K562 (cell line): ENCODE results near the gene DCXR. TPM values are rescaled to one million over a fixed set of nuclear protein-coding genes. Genes with fewer than 3 reads are reported as not detected.
A peak's percentile ranks its signal among the peaks of the same experiment; 100 is the strongest.

Experiments
- ATAC-seq: fragments of 200-7000 bp; cut with Tn5 transposase; 3 replicates; pipeline ENCODE4 v1.9.1; 2020; ENCODE audit warnings: moderate library complexity
- BruUV-seq: library from RNA; stranded (reverse); fragments of 400-500 nt; replicated peaks from 2 replicates; lab custom pipeline; 2021; lab: Mats Ljungman, UMichigan
- CTCF ChIA-PET: fragments of 300-600 bp; formaldehyde crosslinking; extraction: SDS; loops from one replicate; lab custom pipeline; 2021; ENCODE audit warnings: low intra/inter-chr PET ratio; lab: Yijun Ruan, JAX
- POLR2A ChIA-PET: fragments of 300-600, 350-650 bp; sonication (Branson Sonifier 250); formaldehyde crosslinking; extraction: SDS; loops from one replicate; lab custom pipeline; 2021; ENCODE audit warnings: antibody characterized with exemption, inconsistent platforms; lab: Yijun Ruan, JAX
- DNase-seq, 4 experiments: peaks; one replicate each; pipeline versions ENCODE4 v3.0.0 to v3.0.0-alpha.2; 2011 to 2018; ENCODE audit warnings: low spot score in 3 of 4, mixed read lengths in 3 of 4; ENCODE audit errors: extremely low read depth in 1 of 4
- FAIRE-seq: peaks from 2 replicates; lab custom pipeline; 2011; peaks lifted over from hg19 to GRCh38; lab: Jason Lieb, UNC
- H2AFZ ChIP-seq: 2 replicates; pipeline ENCODE4 v1.6.0; 2011; ENCODE audit warnings: low read depth, low read length, control low read depth, inconsistent platforms
- H3K27ac ChIP-seq: fragments of 200-600 bp; 3 replicates; pipeline ENCODE4 v1.8.0; 2011; ENCODE audit warnings: low read depth, mild to moderate bottlenecking, control low read depth, inconsistent platforms, low read length, moderate library complexity, mixed read lengths; ENCODE audit errors: extremely low read depth
- H3K27me3 ChIP-seq, 2 experiments: fragments of 300-600 bp in 1 of 2; 2 replicates in 1 of 2; 3 replicates in 1 of 2; pipeline versions ENCODE4 v1.6.0 to v1.8.0; 2011; ENCODE audit warnings: inconsistent platforms in 2 of 2, low read length in 2 of 2, mild to moderate bottlenecking in 1 of 2, mixed read lengths in 1 of 2, moderate library complexity in 1 of 2; ENCODE audit not compliant: control insufficient read depth in 2 of 2, insufficient read depth in 2 of 2
- H3K36me3 ChIP-seq: fragments of 300-600 bp; 3 replicates; pipeline ENCODE4 v1.8.0; 2011; ENCODE audit warnings: mild to moderate bottlenecking, low read length, inconsistent platforms; ENCODE audit not compliant: control insufficient read depth, insufficient read depth
- H3K4me1 ChIP-seq, 2 experiments: fragments of 200-600 bp in 1 of 2; replicated peaks in 1 of 2; 2 replicates in 1 of 2; 3 replicates in 1 of 2; pipeline versions ENCODE4 v1.5.1 to v1.8.0; 2011; ENCODE audit warnings: inconsistent platforms in 2 of 2, low read length in 2 of 2, mild to moderate bottlenecking in 1 of 2, mixed read lengths in 1 of 2, moderate library complexity in 1 of 2; ENCODE audit not compliant: control insufficient read depth in 2 of 2, insufficient read depth in 2 of 2
- H3K4me2 ChIP-seq: 2 replicates; pipeline ENCODE4 v1.6.1; 2011; ENCODE audit warnings: low read length, control low read depth, inconsistent platforms, mixed read lengths; ENCODE audit not compliant: insufficient read depth
- H3K4me3 ChIP-seq: fragments of 200-600 bp; sonication (generic), shearing (Covaris generic); 2 replicates; pipeline ENCODE4 v1.5.1; 2016; ENCODE audit warnings: control low read depth, inconsistent platforms
- H3K79me2 ChIP-seq: fragments of 200-600 bp; 3 replicates; pipeline ENCODE4 v1.8.0; 2011; ENCODE audit warnings: low read length, inconsistent platforms; ENCODE audit not compliant: control insufficient read depth, insufficient read depth
- H3K9ac ChIP-seq, 2 experiments: 2 replicates each; pipeline versions ENCODE4 v1.6.0 to v1.6.1; 2011; ENCODE audit warnings: low read depth in 2 of 2, low read length in 2 of 2, control low read depth in 1 of 2, inconsistent platforms in 1 of 2, mild to moderate bottlenecking in 1 of 2, mixed read lengths in 1 of 2; ENCODE audit not compliant: insufficient read depth in 1 of 2
- H3K9me1 ChIP-seq: one replicate; pipeline ENCODE4 v1.6.0; 2011; ENCODE audit warnings: inconsistent platforms, mild to moderate bottlenecking, low read length, moderate library complexity; ENCODE audit not compliant: control insufficient read depth, insufficient read depth
- H3K9me3 ChIP-seq: replicated peaks from 2 replicates; pipeline ENCODE4 v1.5.1; 2011; ENCODE audit warnings: low read depth, low read length, inconsistent platforms; ENCODE audit not compliant: control insufficient read depth, insufficient read depth
- H4K20me1 ChIP-seq: replicated peaks from 2 replicates; pipeline ENCODE4 v1.6.1; 2011; ENCODE audit warnings: low read length, inconsistent platforms, mixed read lengths; ENCODE audit not compliant: control insufficient read depth, insufficient read depth
- ATF7 ChIP-seq: fragments of 450-650 bp; IDR thresholded peaks from 2 replicates; pipeline ENCODE4 v1.7.1; 2014; ENCODE audit warnings: mild to moderate bottlenecking, moderate library complexity
- BHLHE40 ChIP-seq: IDR thresholded peaks from 2 replicates; pipeline ENCODE4 v1.6.1; 2011; ENCODE audit warnings: low read length, improper control_type of control experiment
- DIDO1 ChIP-seq: fragments of 450-650 bp; IDR thresholded peaks from 2 replicates; pipeline ENCODE4 v1.6.1; 2016; ENCODE audit warnings: low read depth, missing biosample characterization, missing genetic modification characterization
- EP300 ChIP-seq: IDR thresholded peaks from 2 replicates; pipeline ENCODE4 v1.6.1; 2012; ENCODE audit warnings: low read length, improper control_type of control experiment
- HLTF ChIP-seq: fragments of 450-650 bp; IDR thresholded peaks from 2 replicates; pipeline ENCODE4 v1.6.1; 2016
- HNRNPLL ChIP-seq: fragments of 200-400 bp; formaldehyde crosslinking; IDR thresholded peaks from 2 replicates; pipeline ENCODE4 v1.6.1; 2017; ENCODE audit warnings: low read length, low read depth, mild to moderate bottlenecking; ENCODE audit not compliant: poor library complexity, severe bottlenecking
- PHF21A ChIP-seq: fragments of 450-650 bp; IDR thresholded peaks from 2 replicates; pipeline ENCODE4 v1.6.1; 2017; ENCODE audit warnings: low read depth, borderline replicate concordance
- POLR2AphosphoS2 ChIP-seq: IDR thresholded peaks from 2 replicates; pipeline ENCODE4 v1.6.1; 2012; ENCODE audit warnings: low read length, improper control_type of control experiment
- PURB ChIP-seq: sonication (generic); formaldehyde crosslinking; IDR thresholded peaks from 2 replicates; pipeline ENCODE4 v1.9.0; 2021; ENCODE audit warnings: low read depth, mild to moderate bottlenecking, missing genetic modification reagents
- RBM34 ChIP-seq: fragments of 200-400 bp; formaldehyde crosslinking; IDR thresholded peaks from 2 replicates; pipeline ENCODE4 v1.6.1; 2018; ENCODE audit warnings: low read length, borderline replicate concordance; ENCODE audit not compliant: insufficient read depth
- RFX7 ChIP-seq: fragments of 250-450 bp; sonication (Bioruptor Pico); IDR thresholded peaks from 2 replicates; pipeline ENCODE4 v1.5.1; 2021; ENCODE audit warnings: mild to moderate bottlenecking
- TAF1 ChIP-seq: IDR thresholded peaks from 2 replicates; pipeline ENCODE4 v1.6.1; 2011; ENCODE audit warnings: mild to moderate bottlenecking, low read length, moderate library complexity; ENCODE audit not compliant: insufficient read depth, control insufficient read depth, severe bottlenecking; ENCODE audit errors: extremely low read depth
- TAF7 ChIP-seq: fragments of 450-650 bp; IDR thresholded peaks from 2 replicates; pipeline ENCODE4 v1.6.1; 2016; ENCODE audit warnings: missing genetic modification characterization, missing compliant biosample characterization
- ZNF24 ChIP-seq: fragments of 450-650 bp; IDR thresholded peaks from 2 replicates; pipeline ENCODE4 v1.6.1; 2016
- ZNF431 ChIP-seq: sonication (generic); formaldehyde crosslinking; IDR thresholded peaks from 2 replicates; pipeline ENCODE4 v1.8.0; 2022; ENCODE audit warnings: mild to moderate bottlenecking, missing genetic modification reagents
- WGBS: fragments of 100-300 bp; shearing (Covaris generic); methylation state at CpG from one replicate; pipeline ENCODE4 v1.1.6; 2016; ENCODE audit warnings: low coverage, mixed read lengths; ENCODE audit not compliant: insufficient coverage; ENCODE audit errors: missing lambda C conversion rate; 5-methylcytosine and 5-hydroxymethylcytosine counted together
- in situ Hi-C: fragments of 300-500 bp; cut with MboI; formaldehyde crosslinking; loops from 4 replicates; pipeline ENCODE4 v1.15.0; 2018; ENCODE audit warnings: inconsistent platforms, mixed read lengths
- intact Hi-C: fragments of 100-400 bp; cut with micrococcal nuclease; formaldehyde crosslinking; loops from 2 replicates; pipeline ENCODE4 v1.14.2; 2022
- polyA plus RNA-seq, 8 experiments: library from polyadenylated mRNA; depleted of rRNA in 4 of 8; stranded (reverse) in 5 of 8; unstranded in 3 of 8; fragments of >200 nt; fragmentation: Nextera tagmentation in 2 of 8; fragmentation: Illumina TruSeq in 1 of 8; extraction: Ambion mirVana in 2 of 8; extraction: Trizol in 1 of 8; gene quantifications; 2 replicates each; pipeline versions ENCODE4 v1.2.1 to v1.2.3, GENCODE V29; 2011 to 2014; ENCODE audit warnings: inconsistent platforms in 1 of 8, missing spikeins in 1 of 8
- total RNA-seq, 7 experiments: library from RNA; depleted of rRNA in 6 of 7; stranded (reverse); fragments of >200 nt in 6 of 7; fragmentation: Illumina TruSeq in 2 of 7; extraction: Trizol in 2 of 7; gene quantifications; 2 replicates each; pipeline versions ENCODE4 v1.2.1 to v1.2.3, GENCODE V29; 2011 to 2021; ENCODE audit warnings: low replicate concordance in 1 of 7
- TF ChIP-seq, protein P1 (sequence below): sonication (generic); formaldehyde crosslinking; IDR thresholded peaks from 2 replicates; pipeline ENCODE4 v1.8.0; 2022; ENCODE audit warnings: missing genetic modification reagents, mild to moderate bottlenecking, moderate library complexity, borderline replicate concordance
- TF ChIP-seq, protein P2 (sequence below): fragments of 450-650 bp; IDR thresholded peaks from 2 replicates; pipeline ENCODE4 v1.6.1; 2016; ENCODE audit warnings: borderline replicate concordance
- TF ChIP-seq, protein P3 (sequence below): sonication (generic); formaldehyde crosslinking; IDR thresholded peaks from 2 replicates; pipeline ENCODE4 v1.8.1; 2023; ENCODE audit warnings: mild to moderate bottlenecking, missing genetic modification reagents
- TF ChIP-seq, protein P4 (sequence below): fragments of 250-450 bp; sonication (Bioruptor Pico); IDR thresholded peaks from 2 replicates; pipeline ENCODE4 v1.9.0; 2021; ENCODE audit warnings: mild to moderate bottlenecking

The DCXR gene
- total and polyA plus RNA-seq, 9 of the 15 experiments (the other 6 are each of a cell fraction or from before 2014, with no cell fraction given), result 21.3 to 274 (median 156) TPM

DNA sequence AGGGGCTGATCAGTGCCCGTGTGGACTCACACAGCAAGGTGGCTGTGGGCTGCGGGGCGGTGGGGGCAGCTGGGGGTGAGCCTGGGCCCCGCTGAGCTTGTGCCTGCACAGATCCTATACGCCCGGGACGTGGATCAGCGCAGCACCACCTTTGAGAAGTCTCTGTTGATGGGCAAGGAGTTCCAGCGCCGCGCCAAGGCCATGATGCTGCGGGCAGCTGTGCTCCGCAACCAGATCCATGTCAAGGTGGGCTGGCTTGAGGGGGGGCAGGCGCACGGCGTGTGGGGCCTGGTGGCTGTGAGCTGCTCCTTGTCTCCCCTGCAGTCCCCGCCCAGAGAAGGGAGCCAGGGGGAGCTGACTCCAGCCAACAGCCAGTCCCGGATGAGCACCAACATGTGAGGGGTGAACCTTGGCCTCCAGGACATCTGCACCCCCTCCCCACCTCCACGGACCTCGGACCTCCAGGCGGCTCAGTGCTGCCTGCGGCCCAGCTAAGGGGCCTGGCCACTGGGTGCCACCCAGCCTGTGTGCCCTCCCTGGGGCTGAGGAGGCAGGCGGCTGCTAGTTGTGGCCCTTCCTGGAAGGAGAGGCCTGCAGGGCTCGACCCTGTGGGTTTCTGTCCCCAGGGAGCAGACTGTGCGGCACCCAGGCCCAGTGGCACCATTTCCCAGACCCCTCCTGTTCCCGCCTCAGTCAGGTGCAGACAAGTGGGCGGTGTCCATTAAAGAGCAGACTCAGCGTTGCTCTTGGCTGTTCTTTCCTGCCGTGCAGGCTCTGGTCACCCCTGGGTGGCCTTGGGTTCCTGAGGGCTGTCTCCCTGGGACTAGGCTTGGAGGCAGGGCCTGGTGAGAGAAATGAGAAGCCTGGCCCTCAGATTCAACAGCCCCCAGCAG, 19.5 kb upstream of the DCXR start:
- POLR2A ChIA-PET, result interaction anchor here (0.6 to 0.9 kb wide), 4 partner anchors 10 to 28 kb away, joined by 3 to 4 read pairs (median 4); no protein-coding TSS in a partner anchor
- FAIRE-seq (no peak), ATAC-seq (peak; percentile 18), DNase-seq (no peak)
- Histone ChIP-seq H3K9me3 (no peaks in the 10 kb centered on the region), H3K4me2 (no peak overlapping the region), H3K36me3 (peaks cover 90% of the 10 kb centered on the region; the same call in 2 of the 3 replicates), H4K20me1 (peaks cover 11% of the 10 kb centered on the region), H3K27ac (no peak overlapping the region), H3K4me3 (no peak overlapping the region), H3K79me2 (peaks cover 15% of the 10 kb centered on the region), H3K9ac (peak overlapping the region in 1 of 2 experiments; percentile 79; a peak in 2 of 4 replicates), H3K9me1 (no peaks in the 10 kb centered on the region), H2AFZ (no peak overlapping the region), H3K27me3 (no peaks in the 10 kb centered on the region), H3K4me1 (peaks cover 0 to 90% of the 10 kb centered on the region in 2 experiments; a peak in 3 of 5 replicates)
- intact Hi-C loops, result no loop called here
- CTCF ChIA-PET, result no interaction called here
- WGBS, result 81% methylated on average over 21 of the region's 29 CpGs
- in situ Hi-C loops, result no loop called here
- BruUV-seq, result TSS peak; percentile 41
- TF ChIP-seq PHF21A (no peak), TAF1 (no peak), ZNF24 (no peak), HNRNPLL (no peak), ZNF431 (no peak), ATF7 (no peak), POLR2AphosphoS2 (peak; percentile 49; the same call in 1 of the 2 replicates), RFX7 (CRISPR knock-in tag) (no peak), EP300 (no peak), PURB (CRISPR knock-in tag) (no peak), HLTF (no peak), BHLHE40 (no peak), TAF7 (tag) (no peak), RBM34 (no peak), DIDO1 (tag) (no peak)
- TF ChIP-seq, protein P1, sequence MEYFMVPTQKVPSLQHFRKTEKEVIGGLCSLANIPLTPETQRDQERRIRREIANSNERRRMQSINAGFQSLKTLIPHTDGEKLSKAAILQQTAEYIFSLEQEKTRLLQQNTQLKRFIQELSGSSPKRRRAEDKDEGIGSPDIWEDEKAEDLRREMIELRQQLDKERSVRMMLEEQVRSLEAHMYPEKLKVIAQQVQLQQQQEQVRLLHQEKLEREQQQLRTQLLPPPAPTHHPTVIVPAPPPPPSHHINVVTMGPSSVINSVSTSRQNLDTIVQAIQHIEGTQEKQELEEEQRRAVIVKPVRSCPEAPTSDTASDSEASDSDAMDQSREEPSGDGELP (CRISPR knock-in tag), result no peak
- TF ChIP-seq, protein P2, sequence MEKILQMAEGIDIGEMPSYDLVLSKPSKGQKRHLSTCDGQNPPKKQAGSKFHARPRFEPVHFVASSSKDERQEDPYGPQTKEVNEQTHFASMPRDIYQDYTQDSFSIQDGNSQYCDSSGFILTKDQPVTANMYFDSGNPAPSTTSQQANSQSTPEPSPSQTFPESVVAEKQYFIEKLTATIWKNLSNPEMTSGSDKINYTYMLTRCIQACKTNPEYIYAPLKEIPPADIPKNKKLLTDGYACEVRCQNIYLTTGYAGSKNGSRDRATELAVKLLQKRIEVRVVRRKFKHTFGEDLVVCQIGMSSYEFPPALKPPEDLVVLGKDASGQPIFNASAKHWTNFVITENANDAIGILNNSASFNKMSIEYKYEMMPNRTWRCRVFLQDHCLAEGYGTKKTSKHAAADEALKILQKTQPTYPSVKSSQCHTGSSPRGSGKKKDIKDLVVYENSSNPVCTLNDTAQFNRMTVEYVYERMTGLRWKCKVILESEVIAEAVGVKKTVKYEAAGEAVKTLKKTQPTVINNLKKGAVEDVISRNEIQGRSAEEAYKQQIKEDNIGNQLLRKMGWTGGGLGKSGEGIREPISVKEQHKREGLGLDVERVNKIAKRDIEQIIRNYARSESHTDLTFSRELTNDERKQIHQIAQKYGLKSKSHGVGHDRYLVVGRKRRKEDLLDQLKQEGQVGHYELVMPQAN, result no peak
- TF ChIP-seq, protein P3, sequence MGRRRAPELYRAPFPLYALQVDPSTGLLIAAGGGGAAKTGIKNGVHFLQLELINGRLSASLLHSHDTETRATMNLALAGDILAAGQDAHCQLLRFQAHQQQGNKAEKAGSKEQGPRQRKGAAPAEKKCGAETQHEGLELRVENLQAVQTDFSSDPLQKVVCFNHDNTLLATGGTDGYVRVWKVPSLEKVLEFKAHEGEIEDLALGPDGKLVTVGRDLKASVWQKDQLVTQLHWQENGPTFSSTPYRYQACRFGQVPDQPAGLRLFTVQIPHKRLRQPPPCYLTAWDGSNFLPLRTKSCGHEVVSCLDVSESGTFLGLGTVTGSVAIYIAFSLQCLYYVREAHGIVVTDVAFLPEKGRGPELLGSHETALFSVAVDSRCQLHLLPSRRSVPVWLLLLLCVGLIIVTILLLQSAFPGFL (CRISPR knock-in tag), result no peak
- TF ChIP-seq, protein P4, sequence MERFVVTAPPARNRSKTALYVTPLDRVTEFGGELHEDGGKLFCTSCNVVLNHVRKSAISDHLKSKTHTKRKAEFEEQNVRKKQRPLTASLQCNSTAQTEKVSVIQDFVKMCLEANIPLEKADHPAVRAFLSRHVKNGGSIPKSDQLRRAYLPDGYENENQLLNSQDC (CRISPR knock-in tag), result no peak
